ENCODE measurements around the gene IQGAP1. TPM values are rescaled to one million over a fixed set of nuclear protein-coding genes. Genes with fewer than 3 reads are reported as not detected.

The IQGAP1 gene
- total RNA-seq, 1 donor from 2014 or later = 227 TPM

DNA sequence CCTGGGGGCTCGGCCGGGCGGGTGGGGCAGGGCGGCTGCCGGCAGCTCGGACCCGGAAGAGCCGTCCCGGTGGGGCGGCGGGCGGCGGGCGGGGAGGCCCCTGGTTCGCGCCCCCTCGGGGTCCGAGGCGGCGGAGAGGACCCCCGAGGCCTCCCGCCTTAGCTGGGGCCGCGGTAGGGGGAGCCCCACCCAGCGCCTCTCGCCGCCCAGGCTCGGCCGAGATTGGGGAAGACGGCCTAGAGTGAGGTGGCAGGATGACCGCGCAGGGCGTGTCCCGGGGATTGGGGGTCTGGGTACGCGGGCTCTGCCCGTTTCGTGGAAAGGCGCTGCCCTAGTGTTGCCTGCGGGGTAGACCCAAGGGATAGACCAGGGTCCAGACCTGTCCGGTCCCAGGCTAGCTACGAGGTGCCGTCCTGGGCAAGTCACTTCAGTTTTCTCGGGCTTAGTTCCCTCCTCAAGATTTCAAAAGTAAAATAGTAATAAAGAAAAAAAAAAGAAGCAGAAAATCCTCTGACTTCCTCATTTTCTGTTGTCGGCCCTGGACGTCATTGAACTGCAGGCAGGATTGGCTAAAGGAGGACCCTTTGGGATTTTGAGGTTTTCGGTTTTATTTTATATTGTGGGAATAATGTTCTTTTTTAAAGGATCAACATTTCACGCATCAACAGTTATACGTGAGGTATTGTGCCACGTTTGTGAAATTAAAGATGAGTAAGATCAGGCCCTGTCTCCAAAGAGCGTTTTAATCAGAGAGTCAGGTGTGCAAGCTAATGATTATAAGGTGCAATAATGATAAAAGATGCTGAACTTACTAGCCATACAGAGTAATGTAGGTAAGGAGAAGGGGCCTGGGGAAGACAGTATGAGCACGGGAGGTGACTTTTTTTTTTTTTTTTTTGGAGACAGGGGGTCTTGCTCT lies 679 bp downstream of the IQGAP1 start:
- ATAC-seq (ENCODE audit: low read depth) = peak; percentile 47
- H3K36me3 Mint-ChIP-seq (ENCODE audit: low read depth) = peaks cover 43% of the 10 kb centered on the region
- CTCF ChIA-PET = interaction anchor here (0.6 to 1.8 kb wide), 4 partner anchors 8 to 544 kb away, joined by 3 to 8 read pairs (median 4); partner anchors contain the start of gene HDDC3
- POLR2A ChIA-PET = interaction anchor here (0.6 to 2.2 kb wide), 33 partner anchors 7 to 561 kb away, joined by 3 to 36 read pairs (median 5); partner anchors contain the start of genes BLM, CIB1, CRTC3 and GDPGP1
- DNase-seq = peak; percentile 78
- intact Hi-C loops (cut with micrococcal nuclease) = loop anchor here (1.0 to 10.0 kb wide), 8 partner anchors 13 to 544 kb away; partner anchors contain the start of genes GDPGP1, HDDC3, IDH2 and ZNF774
- peak overlapping the region; percentile 93 for H3K4me3 Mint-ChIP-seq
- H3K9me3 Mint-ChIP-seq = no peaks in the 10 kb centered on the region
- no peaks in the 10 kb centered on the region for H3K27me3 Mint-ChIP-seq
- no peak for TF ChIP-seq CTCF (IDR thresholded peaks at IDR 0.05)
- peaks cover 55% of the 10 kb centered on the region for H3K4me1 Mint-ChIP-seq
- H3K27ac Mint-ChIP-seq = peak overlapping the region; percentile 95

DNA sequence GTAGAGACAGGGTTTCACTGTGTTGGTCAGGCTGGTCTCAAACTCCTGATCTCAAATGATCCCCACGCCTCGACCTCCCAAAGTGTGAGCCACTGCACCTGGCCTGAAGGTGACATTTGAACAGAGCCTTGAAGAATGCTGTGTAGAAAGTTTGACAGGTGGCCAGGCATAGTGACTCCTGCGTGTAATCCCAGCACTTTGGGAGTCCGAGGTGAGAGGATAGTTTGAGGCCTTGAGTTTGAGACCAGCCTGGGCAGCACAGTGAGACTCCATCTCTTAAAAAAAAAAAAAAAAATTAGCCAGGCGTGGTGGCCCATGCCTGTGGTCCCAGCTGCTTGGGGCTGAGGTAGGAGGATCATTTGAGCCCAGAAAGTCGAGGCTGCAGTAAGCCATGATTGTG lies 1.5 kb downstream of the IQGAP1 start:
- peak overlapping the region; percentile 95 for H3K27ac Mint-ChIP-seq
- DNase-seq (no peak), ATAC-seq (ENCODE audit: low read depth) (no peak)
- ChIA-PET POLR2A (interaction anchor here (0.7 to 2.2 kb wide), 5 partner anchors 11 to 198 kb away, joined by 5 to 36 read pairs (median 10); partner anchors contain the start of gene CRTC3), CTCF (interaction anchor here (1.8 kb wide), 1 partner anchor 496 kb away, joined by 5 read pairs; no protein-coding TSS in a partner anchor)
- intact Hi-C loops (cut with micrococcal nuclease) = loop anchor here (2.0 to 10.0 kb wide), 4 partner anchors 155 to 287 kb away; partner anchors contain the start of genes GDPGP1 and IDH2
- peaks cover 49% of the 10 kb centered on the region for H3K36me3 Mint-ChIP-seq (ENCODE audit: low read depth)
- peaks cover 61% of the 10 kb centered on the region for H3K4me1 Mint-ChIP-seq
- no peak for TF ChIP-seq CTCF (IDR thresholded peaks at IDR 0.05)
- no peaks in the 10 kb centered on the region for H3K9me3 Mint-ChIP-seq
- H3K4me3 Mint-ChIP-seq = peak overlapping the region; percentile 93
- H3K27me3 Mint-ChIP-seq = no peaks in the 10 kb centered on the region

- Mint-ChIP-seq H3K36me3 (ENCODE audit: low read depth) (peaks cover 60% of the 10 kb centered on the region), H3K4me1 (peaks cover 77% of the 10 kb centered on the region), H3K4me3 (no peak overlapping the region), H3K27ac (peak overlapping the region; percentile 50), H3K9me3 (no peaks in the 10 kb centered on the region), H3K27me3 (no peaks in the 10 kb centered on the region)
- intact Hi-C loops (cut with micrococcal nuclease) = no loop called here
- DNase-seq (no peak), ATAC-seq (ENCODE audit: low read depth) (no peak)
- POLR2A ChIA-PET = no interaction called here
- CTCF ChIA-PET = no interaction called here
- no peak for TF ChIP-seq CTCF (IDR thresholded peaks at IDR 0.05)
Measured at GRCh38 chr15:90393040-90393439, 5.0 kb downstream of the IQGAP1 start.

DNA sequence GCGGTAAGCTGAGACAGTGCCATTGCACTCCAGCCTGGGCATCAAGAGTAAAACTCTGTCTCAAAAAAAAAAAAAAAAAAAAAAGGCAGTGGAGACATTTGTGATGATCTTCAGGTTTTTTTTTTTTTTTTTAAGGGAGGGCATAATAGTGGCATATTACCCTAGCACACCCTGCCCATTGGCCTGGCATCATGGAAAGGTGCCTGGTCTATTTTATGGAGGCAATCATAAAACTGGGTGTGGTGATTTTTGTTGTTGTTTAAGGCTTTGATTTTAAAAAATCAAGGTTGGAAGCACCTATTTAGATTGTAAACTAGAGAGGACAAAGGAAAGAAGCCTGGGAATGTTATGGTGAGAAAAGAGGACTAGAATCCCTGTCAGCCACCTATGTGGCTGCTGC lies 6.0 kb downstream of the IQGAP1 start:
- no peak overlapping the region for H3K4me3 Mint-ChIP-seq
- H3K9me3 Mint-ChIP-seq = no peaks in the 10 kb centered on the region
- POLR2A ChIA-PET = no interaction called here
- no peaks in the 10 kb centered on the region for H3K27me3 Mint-ChIP-seq
- ATAC-seq (ENCODE audit: low read depth) = no peak
- H3K4me1 Mint-ChIP-seq = peaks cover 76% of the 10 kb centered on the region
- peak overlapping the region; percentile 13 for H3K27ac Mint-ChIP-seq
- no peak for TF ChIP-seq CTCF (IDR thresholded peaks at IDR 0.05)
- intact Hi-C loops (cut with micrococcal nuclease) = no loop called here
- CTCF ChIA-PET = no interaction called here
- peaks cover 55% of the 10 kb centered on the region for H3K36me3 Mint-ChIP-seq (ENCODE audit: low read depth)
- no peak for DNase-seq
